Myocyte (in vitro differentiated cells): ENCODE results near the gene ACSS1. TPM values are rescaled to one million over a fixed set of nuclear protein-coding genes. Genes with fewer than 3 reads are reported as not detected.

Experiments used
- DNase-seq: peaks from one replicate; pipeline ENCODE4 v3.0.0-alpha.2; 2012; ENCODE audit warnings: low read depth
- total RNA-seq: library from RNA; depleted of rRNA; stranded (reverse); fragments of >200 nt; gene quantifications from 2 replicates; pipeline ENCODE4 v1.2.3, GENCODE V29; 2014

Gene ACSS1
- total RNA-seq, 1 donor from 2014 or later, result 1.3 TPM

DNA sequence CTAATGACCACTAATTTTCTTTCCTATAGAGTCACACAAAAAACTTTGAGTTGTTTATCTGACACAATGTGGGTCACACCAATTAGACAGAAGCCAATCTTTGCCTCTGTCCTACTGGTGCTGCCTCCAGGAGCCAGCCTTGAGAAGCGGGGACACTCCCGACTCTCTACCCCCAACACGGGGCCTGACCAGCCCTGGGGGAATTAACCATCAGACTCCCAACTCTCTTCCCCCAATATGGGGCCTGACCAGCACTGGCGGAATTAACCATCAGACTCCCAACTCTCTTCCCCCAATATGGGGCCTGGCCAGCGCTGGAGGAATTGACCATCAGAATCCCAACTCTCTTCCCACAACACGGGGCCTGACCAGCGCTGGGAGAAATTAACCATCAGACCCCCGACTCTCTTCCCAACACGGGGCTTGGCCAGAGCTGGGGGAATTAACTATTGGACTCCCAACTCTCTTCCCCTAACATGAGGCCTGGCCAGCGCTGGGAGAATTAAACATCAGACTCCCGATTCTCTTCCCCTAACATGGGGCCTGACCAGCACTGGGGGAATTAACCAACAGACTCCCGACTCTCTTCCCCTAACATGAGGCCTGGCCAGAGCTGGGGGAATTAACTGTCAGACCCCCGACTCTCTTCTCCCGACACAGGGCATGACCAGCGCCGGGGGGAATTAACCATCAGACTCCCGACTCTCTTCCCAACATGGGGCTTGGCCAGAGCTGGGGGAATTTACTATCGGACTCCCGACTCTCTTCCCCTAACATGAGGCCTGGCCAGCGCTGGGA is 96.4 kb downstream of the ACSS1 start:
- DNase-seq, result no peak

GRCh38 chr20:24960861-24961260 is 97.1 kb downstream of the ACSS1 start:
- no peak for DNase-seq

- DNase-seq, result no peak
These were observed 97.6 kb downstream of the ACSS1 start for GRCh38 chr20:24960302-24960801.

- DNase-seq, result no peak
These were observed 98.2 kb downstream of the ACSS1 start for GRCh38 chr20:24959591-24960301.

GRCh38 chr20:24958506-24959385 is 99.2 kb downstream of the ACSS1 start:
- no peak for DNase-seq

- DNase-seq, result no peak
These were observed 100.5 kb downstream of the ACSS1 start for GRCh38 chr20:24957326-24958016.

Other genes with a start within 250 kb of the ACSS1 start
- gene CST7, start 108.9 kb downstream of the ACSS1 start, total RNA-seq, result 5.4 and 6.8 TPM in 2 replicates
- gene APMAP, start 65.4 kb downstream of the ACSS1 start, total RNA-seq, result 59.8 and 70.5 TPM in 2 replicates
- not detected in 2 replicates for gene VSX1, start 24.0 kb upstream of the ACSS1 start, total RNA-seq
- gene ENTPD6, start 137.6 kb upstream of the ACSS1 start, total RNA-seq, result 38.7 and 43.2 TPM in 2 replicates
- gene PYGB, start 189.9 kb upstream of the ACSS1 start, total RNA-seq, result 48.9 and 55.6 TPM in 2 replicates